Loucy (cell line): Measurements from ENCODE around the gene SCO1.

Source experiments
- H2AFZ ChIP-seq: fragments of 200-600 bp; sonication (generic); 2 replicates; pipeline ENCODE4 v1.6.0; 2016; ENCODE audit warnings: antibody characterized with exemption, mild to moderate bottlenecking, low read length, moderate library complexity
- H3F3A ChIP-seq: fragments of 200-600 bp; 2 replicates; pipeline ENCODE4 v1.6.0; 2016; ENCODE audit warnings: antibody characterized with exemption, low read depth, mild to moderate bottlenecking
- H3K27me3 ChIP-seq: fragments of 200-600 bp; sonication (generic); 2 replicates; pipeline ENCODE4 v1.6.1; 2014; ENCODE audit warnings: low read length, mild to moderate bottlenecking; ENCODE audit not compliant: insufficient read depth, poor library complexity, severe bottlenecking
- H3K36me3 ChIP-seq: fragments of 200-600 bp; sonication (generic); 2 replicates; pipeline ENCODE4 v1.6.1; 2016; ENCODE audit warnings: low read length; ENCODE audit not compliant: insufficient read depth
- H3K4me1 ChIP-seq: fragments of 200-600 bp; sonication (generic); 2 replicates; pipeline ENCODE4 v1.5.1; 2014; ENCODE audit warnings: low read length, mild to moderate bottlenecking; ENCODE audit not compliant: insufficient read depth, poor library complexity, severe bottlenecking
- H3K4me2 ChIP-seq: fragments of 200-600 bp; sonication (generic); 2 replicates; pipeline ENCODE4 v1.6.0; 2014; ENCODE audit warnings: antibody characterized with exemption, low read length, low read depth, mild to moderate bottlenecking; ENCODE audit not compliant: poor library complexity, severe bottlenecking
- H3K4me3 ChIP-seq: fragments of 200-600 bp; sonication (generic); 2 replicates; pipeline ENCODE4 v1.5.1; 2014; ENCODE audit warnings: low read length, mild to moderate bottlenecking, mixed read lengths; ENCODE audit not compliant: poor library complexity, severe bottlenecking
- H3K79me2 ChIP-seq: fragments of 200-600 bp; sonication (generic); 2 replicates; pipeline ENCODE4 v1.6.1; 2014; ENCODE audit warnings: low read length; ENCODE audit not compliant: insufficient read depth
- H3K9ac ChIP-seq: fragments of 200-600 bp; sonication (generic); 2 replicates; pipeline ENCODE4 v1.6.0; 2014; ENCODE audit warnings: mild to moderate bottlenecking, low read depth, low read length, moderate library complexity; ENCODE audit not compliant: poor library complexity, severe bottlenecking
- H3K9me2 ChIP-seq: fragments of 200-600 bp; sonication (generic); replicated peaks from 2 replicates; pipeline ENCODE4 v1.6.1; 2016; ENCODE audit warnings: low read depth, low read length, mixed read lengths
- H3K9me3 ChIP-seq: fragments of 200-600 bp; sonication (generic); 2 replicates; pipeline ENCODE4 v1.6.1; 2014; ENCODE audit warnings: mild to moderate bottlenecking, antibody characterized with exemption, low read length, low read depth; ENCODE audit not compliant: insufficient read depth
- H4K20me1 ChIP-seq: fragments of 200-600 bp; sonication (generic); 2 replicates; pipeline ENCODE4 v1.6.0; 2014; ENCODE audit warnings: antibody characterized with exemption, low read length, mild to moderate bottlenecking; ENCODE audit not compliant: insufficient read depth, poor library complexity, severe bottlenecking
- CTCF ChIP-seq: fragments of 200-600 bp; sonication (generic); conservative IDR thresholded peaks from 2 replicates; pipeline ENCODE4 v1.5.1; 2014; ENCODE audit warnings: mild to moderate bottlenecking, antibody characterized with exemption, low read length
- EZH2phosphoT487 ChIP-seq: fragments of 200-600 bp; IDR thresholded peaks from 2 replicates; pipeline ENCODE4 v1.6.1; 2018; ENCODE audit warnings: antibody characterized with exemption, mild to moderate bottlenecking, moderate library complexity, borderline replicate concordance

Gene SCO1

GRCh38 chr17:10652984-10653659 is 44.2 kb downstream of the SCO1 start:
- no peaks in the 10 kb centered on the region for H3K36me3 ChIP-seq
- H3K27me3 ChIP-seq, result no peaks in the 10 kb centered on the region
- H3K9me2 ChIP-seq, result no peaks in the 10 kb centered on the region
- no peaks in the 10 kb centered on the region for H4K20me1 ChIP-seq
- H2AFZ ChIP-seq, result no peak overlapping the region
- H3K4me3 ChIP-seq, result no peak overlapping the region
- H3F3A ChIP-seq, result no peaks in the 10 kb centered on the region
- no peaks in the 10 kb centered on the region for H3K9me3 ChIP-seq
- H3K79me2 ChIP-seq, result no peaks in the 10 kb centered on the region
- H3K4me2 ChIP-seq, result no peak overlapping the region
- H3K9ac ChIP-seq, result no peak overlapping the region
- H3K4me1 ChIP-seq, result no peaks in the 10 kb centered on the region
- TF ChIP-seq CTCF (no peak), EZH2phosphoT487 (no peak)

- H3K9me2 ChIP-seq, result no peaks in the 10 kb centered on the region
- TF ChIP-seq EZH2phosphoT487 (no peak), CTCF (no peak)
- no peaks in the 10 kb centered on the region for H3K27me3 ChIP-seq
- no peak overlapping the region for H3K9ac ChIP-seq
- no peaks in the 10 kb centered on the region for H3K4me1 ChIP-seq
- no peaks in the 10 kb centered on the region for H3K79me2 ChIP-seq
- no peaks in the 10 kb centered on the region for H3K36me3 ChIP-seq
- no peak overlapping the region for H3K4me3 ChIP-seq
- H3F3A ChIP-seq, result no peaks in the 10 kb centered on the region
- no peaks in the 10 kb centered on the region for H3K9me3 ChIP-seq
- no peaks in the 10 kb centered on the region for H4K20me1 ChIP-seq
- no peak overlapping the region for H2AFZ ChIP-seq
- H3K4me2 ChIP-seq, result no peak overlapping the region
Measured at GRCh38 chr17:10651927-10652326, 45.4 kb downstream of the SCO1 start.

GRCh38 chr17:10649602-10650001 is 47.7 kb downstream of the SCO1 start:
- H3K27me3 ChIP-seq, result no peaks in the 10 kb centered on the region
- no peak overlapping the region for H3K4me3 ChIP-seq
- no peaks in the 10 kb centered on the region for H3K9me3 ChIP-seq
- no peaks in the 10 kb centered on the region for H3K4me1 ChIP-seq
- no peaks in the 10 kb centered on the region for H3K9me2 ChIP-seq
- H3K36me3 ChIP-seq, result no peaks in the 10 kb centered on the region
- no peak overlapping the region for H2AFZ ChIP-seq
- H3K4me2 ChIP-seq, result no peak overlapping the region
- H3K79me2 ChIP-seq, result no peaks in the 10 kb centered on the region
- no peaks in the 10 kb centered on the region for H3F3A ChIP-seq
- no peak for TF ChIP-seq EZH2phosphoT487
- no peak for TF ChIP-seq CTCF
- no peaks in the 10 kb centered on the region for H4K20me1 ChIP-seq
- no peak overlapping the region for H3K9ac ChIP-seq
